Measurements from ENCODE around the gene TTLL5.

The TTLL5 gene

DNA sequence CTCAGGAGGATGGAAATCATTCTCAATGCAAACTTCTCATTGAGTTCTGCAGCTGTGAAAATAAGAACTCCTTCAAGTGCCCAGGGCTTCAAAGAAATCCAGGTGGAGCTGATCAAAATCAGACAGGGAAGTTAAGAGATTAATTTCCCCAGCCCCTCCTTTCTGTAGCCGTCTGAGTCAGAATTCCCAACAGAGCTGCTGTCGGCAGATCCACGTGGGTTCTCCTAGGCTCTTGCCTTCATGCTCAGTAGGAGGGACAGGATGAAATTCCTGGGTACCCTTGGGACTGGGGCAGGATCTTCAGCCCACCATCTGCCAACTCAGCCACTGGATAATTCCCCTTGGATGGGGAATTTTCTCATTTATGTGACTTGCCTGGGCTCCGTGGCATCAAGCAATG lies 307.4 kb downstream of the TTLL5 start:
- no peak overlapping the region for H3K27ac ChIP-seq (replicated peaks)

DNA sequence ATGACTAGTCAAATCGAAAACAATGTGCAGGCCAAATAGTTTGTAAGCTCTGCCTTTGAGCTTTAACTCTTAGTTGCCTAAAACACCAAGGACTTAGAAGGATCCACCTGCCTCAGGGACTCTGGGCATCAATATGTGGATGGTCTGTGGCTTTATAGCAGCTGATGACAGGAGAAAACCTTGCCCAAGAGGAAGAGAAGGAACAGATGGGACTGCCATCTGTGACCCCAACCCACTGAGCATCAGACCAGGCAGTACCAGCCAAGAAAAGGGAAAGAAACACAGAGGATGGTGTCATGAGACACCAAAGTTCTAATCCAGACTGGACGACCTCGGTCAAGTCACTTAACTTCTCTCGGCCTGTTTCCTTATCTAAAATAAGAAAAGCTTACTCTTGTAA lies 308.1 kb downstream of the TTLL5 start:
- Histone ChIP-seq H3K27ac (replicated peaks) (no peak overlapping the region), H3K4me3 (replicated peaks; ENCODE audit: insufficient read depth, low read length) (no peak overlapping the region), H3K27me3 (ENCODE audit: insufficient read depth, poor library complexity, severe bottlenecking) (no peaks in the 10 kb centered on the region)
- no peak for DNase-seq (ENCODE audit: low read depth in 1 of 2, low spot score in 1 of 2)
- TF ChIP-seq, protein P1, sequence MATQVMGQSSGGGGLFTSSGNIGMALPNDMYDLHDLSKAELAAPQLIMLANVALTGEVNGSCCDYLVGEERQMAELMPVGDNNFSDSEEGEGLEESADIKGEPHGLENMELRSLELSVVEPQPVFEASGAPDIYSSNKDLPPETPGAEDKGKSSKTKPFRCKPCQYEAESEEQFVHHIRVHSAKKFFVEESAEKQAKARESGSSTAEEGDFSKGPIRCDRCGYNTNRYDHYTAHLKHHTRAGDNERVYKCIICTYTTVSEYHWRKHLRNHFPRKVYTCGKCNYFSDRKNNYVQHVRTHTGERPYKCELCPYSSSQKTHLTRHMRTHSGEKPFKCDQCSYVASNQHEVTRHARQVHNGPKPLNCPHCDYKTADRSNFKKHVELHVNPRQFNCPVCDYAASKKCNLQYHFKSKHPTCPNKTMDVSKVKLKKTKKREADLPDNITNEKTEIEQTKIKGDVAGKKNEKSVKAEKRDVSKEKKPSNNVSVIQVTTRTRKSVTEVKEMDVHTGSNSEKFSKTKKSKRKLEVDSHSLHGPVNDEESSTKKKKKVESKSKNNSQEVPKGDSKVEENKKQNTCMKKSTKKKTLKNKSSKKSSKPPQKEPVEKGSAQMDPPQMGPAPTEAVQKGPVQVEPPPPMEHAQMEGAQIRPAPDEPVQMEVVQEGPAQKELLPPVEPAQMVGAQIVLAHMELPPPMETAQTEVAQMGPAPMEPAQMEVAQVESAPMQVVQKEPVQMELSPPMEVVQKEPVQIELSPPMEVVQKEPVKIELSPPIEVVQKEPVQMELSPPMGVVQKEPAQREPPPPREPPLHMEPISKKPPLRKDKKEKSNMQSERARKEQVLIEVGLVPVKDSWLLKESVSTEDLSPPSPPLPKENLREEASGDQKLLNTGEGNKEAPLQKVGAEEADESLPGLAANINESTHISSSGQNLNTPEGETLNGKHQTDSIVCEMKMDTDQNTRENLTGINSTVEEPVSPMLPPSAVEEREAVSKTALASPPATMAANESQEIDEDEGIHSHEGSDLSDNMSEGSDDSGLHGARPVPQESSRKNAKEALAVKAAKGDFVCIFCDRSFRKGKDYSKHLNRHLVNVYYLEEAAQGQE (IDR thresholded peaks at IDR 0.05; ENCODE audit: insufficient replicate concordance, low read depth): no peak
- no peak for TF ChIP-seq POLR2AphosphoS5 (IDR thresholded peaks at IDR 0.05; ENCODE audit: low read depth)
- TF ChIP-seq GABPA (IDR thresholded peaks at IDR 0.05; ENCODE audit: low read depth): no peak
- TF ChIP-seq SPI1 (IDR thresholded peaks at IDR 0.05; ENCODE audit: borderline replicate concordance, low read depth): no peak
- TF ChIP-seq CTCF (IDR thresholded peaks at IDR 0.05; ENCODE audit: insufficient read depth, low read length): no peak

More for the DNA sequence above, 307.4 kb downstream of the TTLL5 start:
- TF ChIP-seq CTCF (IDR thresholded peaks at IDR 0.05; ENCODE audit: insufficient read depth, low read length): no peak
- TF ChIP-seq, protein P1 (IDR thresholded peaks at IDR 0.05; ENCODE audit: insufficient replicate concordance, low read depth): no peak
- no peak for TF ChIP-seq SPI1 (IDR thresholded peaks at IDR 0.05; ENCODE audit: borderline replicate concordance, low read depth)
- TF ChIP-seq GABPA (IDR thresholded peaks at IDR 0.05; ENCODE audit: low read depth): no peak
- TF ChIP-seq POLR2AphosphoS5 (IDR thresholded peaks at IDR 0.05; ENCODE audit: low read depth): no peak
- Histone ChIP-seq H3K27me3 (ENCODE audit: insufficient read depth, poor library complexity, severe bottlenecking) (no peaks in the 10 kb centered on the region), H3K4me3 (replicated peaks; ENCODE audit: insufficient read depth, low read length) (no peak overlapping the region)
- no peak for DNase-seq (ENCODE audit: low read depth in 1 of 2, low spot score in 1 of 2)

- H3K27me3 ChIP-seq (ENCODE audit: insufficient read depth, poor library complexity, severe bottlenecking): no peaks in the 10 kb centered on the region
- DNase-seq (ENCODE audit: low read depth in 1 of 2, low spot score in 1 of 2): no peak
- H3K27ac ChIP-seq (replicated peaks): no peak overlapping the region
- H3K4me3 ChIP-seq (replicated peaks; ENCODE audit: insufficient read depth, low read length): no peak overlapping the region
- TF ChIP-seq CTCF (IDR thresholded peaks at IDR 0.05; ENCODE audit: insufficient read depth, low read length) (no peak), POLR2AphosphoS5 (IDR thresholded peaks at IDR 0.05; ENCODE audit: low read depth) (no peak), SPI1 (IDR thresholded peaks at IDR 0.05; ENCODE audit: borderline replicate concordance, low read depth) (no peak), GABPA (IDR thresholded peaks at IDR 0.05; ENCODE audit: low read depth) (no peak)
- TF ChIP-seq, protein P1 (IDR thresholded peaks at IDR 0.05; ENCODE audit: insufficient replicate concordance, low read depth): no peak
Measured at GRCh38 chr14:75969891-75970290, 308.8 kb downstream of the TTLL5 start.
